ENCODE results near the gene HYAL4. TPM values are rescaled to one million over a fixed set of nuclear protein-coding genes. Genes with fewer than 3 reads are reported as not detected.
"Not testable (repeated sequence)": the region's sequence is repeated elsewhere in the genome, so short reads cannot be mapped to it uniquely, and the experiment has no call there.

The HYAL4 gene
- total RNA-seq, 4 donors from 2014 or later, result 0.95 to 2.8 (median 1.9) TPM

- WGBS, result 60% methylated on average over 4 of the region's 4 CpGs
- no peak for DNase-seq (ENCODE audit: low spot score in 2 of 2)
Observed at GRCh38 chr7:123819001-123819400, 26.0 kb upstream of the HYAL4 start.

GRCh38 chr7:123819795-123820194, 25.2 kb upstream of the HYAL4 start:
- not testable (repeated sequence) for H3K36me3 ChIP-seq; DNase-seq (ENCODE audit: low spot score in 2 of 2); H3K27ac ChIP-seq; H3K27me3 ChIP-seq; H3K4me1 ChIP-seq; H3K9me3 ChIP-seq; H3K4me3 ChIP-seq
- 56% methylated on average over 4 of the region's 4 CpGs for WGBS

More at GRCh38 chr7:123819001-123819400, 26.0 kb upstream of the HYAL4 start:
- Histone ChIP-seq H3K27me3 (no peaks in the 10 kb centered on the region), H3K36me3 (no peaks in the 10 kb centered on the region), H3K4me3 (no peak overlapping the region), H3K4me1 (no peaks in the 10 kb centered on the region), H3K27ac (no peak overlapping the region), H3K9me3 (no peaks in the 10 kb centered on the region)
- TF ChIP-seq EP300 (IDR thresholded peaks at IDR 0.05), result no peak
- no peak for TF ChIP-seq POLR2A (IDR thresholded peaks at IDR 0.05)
- no peak for TF ChIP-seq POLR2AphosphoS5 (IDR thresholded peaks at IDR 0.05)
- no peak for TF ChIP-seq CTCF (IDR thresholded peaks at IDR 0.05)

- no peak for DNase-seq (ENCODE audit: low spot score in 2 of 2)
- TF ChIP-seq CTCF (IDR thresholded peaks at IDR 0.05), result no peak
- no peak for TF ChIP-seq POLR2AphosphoS5 (IDR thresholded peaks at IDR 0.05)
- TF ChIP-seq POLR2A (IDR thresholded peaks at IDR 0.05), result no peak
- TF ChIP-seq EP300 (IDR thresholded peaks at IDR 0.05), result no peak
- Histone ChIP-seq H3K36me3 (no peaks in the 10 kb centered on the region), H3K4me3 (no peak overlapping the region), H3K27me3 (no peaks in the 10 kb centered on the region), H3K27ac (no peak overlapping the region), H3K9me3 (no peaks in the 10 kb centered on the region), H3K4me1 (no peaks in the 10 kb centered on the region)
- WGBS, result 88% methylated on average over 2 of the region's 2 CpGs
Observed at GRCh38 chr7:123820864-123821263, 24.1 kb upstream of the HYAL4 start.

GRCh38 chr7:123821320-123821719, 23.6 kb upstream of the HYAL4 start:
- 92% methylated on average over 1 of the region's 1 CpG for WGBS
- Histone ChIP-seq H3K27me3 (no peaks in the 10 kb centered on the region), H3K4me1 (no peaks in the 10 kb centered on the region), H3K36me3 (no peaks in the 10 kb centered on the region), H3K27ac (no peak overlapping the region), H3K9me3 (no peaks in the 10 kb centered on the region), H3K4me3 (no peak overlapping the region)
- TF ChIP-seq POLR2AphosphoS5 (IDR thresholded peaks at IDR 0.05) (no peak), CTCF (IDR thresholded peaks at IDR 0.05) (no peak), POLR2A (IDR thresholded peaks at IDR 0.05) (no peak), EP300 (IDR thresholded peaks at IDR 0.05) (no peak)
- no peak for DNase-seq (ENCODE audit: low spot score in 2 of 2)

- H3K4me1 ChIP-seq, result no peaks in the 10 kb centered on the region
- TF ChIP-seq CTCF (IDR thresholded peaks at IDR 0.05), result no peak
- WGBS, result 63% methylated on average over 3 of the region's 3 CpGs
Observed at GRCh38 chr7:123823898-123824753, 20.8 kb upstream of the HYAL4 start.

GRCh38 chr7:123824754-123825067, 20.3 kb upstream of the HYAL4 start:
- H3K4me3 ChIP-seq, result no peak overlapping the region

More at GRCh38 chr7:123823898-123824753, 20.8 kb upstream of the HYAL4 start:
- Histone ChIP-seq H3K36me3 (no peaks in the 10 kb centered on the region), H3K27me3 (no peaks in the 10 kb centered on the region), H3K9me3 (no peaks in the 10 kb centered on the region), H3K4me3 (no peak overlapping the region), H3K27ac (no peak overlapping the region)
- no peak for DNase-seq (ENCODE audit: low spot score in 2 of 2)

More at GRCh38 chr7:123824754-123825067, 20.3 kb upstream of the HYAL4 start:
- 49% methylated on average over 1 of the region's 1 CpG for WGBS
- H3K27ac ChIP-seq, result no peak overlapping the region
- no peaks in the 10 kb centered on the region for H3K4me1 ChIP-seq
- TF ChIP-seq POLR2AphosphoS5 (IDR thresholded peaks at IDR 0.05) (no peak), EP300 (IDR thresholded peaks at IDR 0.05) (no peak), POLR2A (IDR thresholded peaks at IDR 0.05) (no peak), CTCF (IDR thresholded peaks at IDR 0.05) (no peak)
- no peaks in the 10 kb centered on the region for H3K36me3 ChIP-seq
- H3K27me3 ChIP-seq, result no peaks in the 10 kb centered on the region
- no peak for DNase-seq (ENCODE audit: low spot score in 2 of 2)
- H3K9me3 ChIP-seq, result no peaks in the 10 kb centered on the region

Measured in suprapubic skin (tissue), 4 donors.